ENCODE data around the gene ICE1. TPM values are rescaled to one million over a fixed set of nuclear protein-coding genes. Genes with fewer than 3 reads are reported as not detected.
"Not testable (repeated sequence)": the region's sequence is repeated elsewhere in the genome, so short reads cannot be mapped to it uniquely, and the experiment has no call there.

The ICE1 gene
- total and polyA plus RNA-seq, 2 donors (not counting 1 experiment from before 2014, with no cell fraction given) = 6.5 to 39.7 TPM

GRCh38 chr5:5392504-5392903 lies 30.0 kb upstream of the ICE1 start:
- H3K4me2 ChIP-seq (replicated peaks; ENCODE audit: low read depth, low read length, poor library complexity, severe bottlenecking); CTCF ChIA-PET; H3K9ac ChIP-seq (ENCODE audit: low read length); ATAC-seq (ENCODE audit: low read depth); H3K27me3 ChIP-seq (replicated peaks in 1 of 4; ENCODE audit: control extremely low read depth in 1 of 4, control insufficient read depth in 3 of 4, insufficient read depth in 4 of 4, low read length in 3 of 4); H4K20me1 ChIP-seq (ENCODE audit: control insufficient read depth, insufficient read depth, low read length, poor library complexity, severe bottlenecking); H3K4me1 Mint-ChIP-seq; H3K4me3 Mint-ChIP-seq; POLR2A ChIA-PET; H3K9me3 Mint-ChIP-seq (ENCODE audit: insufficient read depth); H2AFZ ChIP-seq (ENCODE audit: insufficient read depth, low read depth, low read length, poor library complexity, severe bottlenecking); DNase-seq; H3K4me1 ChIP-seq (ENCODE audit: control insufficient read depth in 2 of 2, insufficient read depth in 2 of 2, low read length in 2 of 2); H3K27ac Mint-ChIP-seq; intact Hi-C loops (cut with micrococcal nuclease); H3K4me3 ChIP-seq (ENCODE audit: control extremely low read depth in 1 of 5, extremely low read depth in 1 of 5, insufficient read depth in 1 of 5, low read depth in 2 of 5, low read length in 4 of 5); H3K9me3 ChIP-seq (ENCODE audit: control extremely low read depth in 1 of 3, control insufficient read depth in 2 of 3, insufficient read depth in 1 of 3, low read length in 2 of 3); H3K27me3 Mint-ChIP-seq; H3K36me3 ChIP-seq (replicated peaks in 1 of 2; ENCODE audit: control extremely low read depth in 1 of 2, control insufficient read depth in 1 of 2, extremely low read depth in 1 of 2, insufficient read depth in 2 of 2, low read length in 1 of 2); H3K79me2 ChIP-seq (ENCODE audit: control insufficient read depth, insufficient read depth, low read length); H3K27ac ChIP-seq (ENCODE audit: low read length in 2 of 2): not testable (repeated sequence)
- 100% methylated on average over 1 of the region's 2 CpGs for WGBS (ENCODE audit: insufficient coverage)

GRCh38 chr5:5394384-5394986 lies 28.0 kb upstream of the ICE1 start:
- H3K79me2 ChIP-seq (ENCODE audit: control insufficient read depth, insufficient read depth, low read length); ATAC-seq (ENCODE audit: low read depth); H3K4me1 Mint-ChIP-seq; H3K4me1 ChIP-seq (ENCODE audit: control insufficient read depth in 2 of 2, insufficient read depth in 2 of 2, low read length in 2 of 2); H3K27ac ChIP-seq (ENCODE audit: low read length in 2 of 2); H3K27ac Mint-ChIP-seq; H3K36me3 ChIP-seq (replicated peaks in 1 of 2; ENCODE audit: control extremely low read depth in 1 of 2, control insufficient read depth in 1 of 2, extremely low read depth in 1 of 2, insufficient read depth in 2 of 2, low read length in 1 of 2); H3K4me2 ChIP-seq (replicated peaks; ENCODE audit: low read depth, low read length, poor library complexity, severe bottlenecking); H3K4me3 ChIP-seq (ENCODE audit: control extremely low read depth in 1 of 5, extremely low read depth in 1 of 5, insufficient read depth in 1 of 5, low read depth in 2 of 5, low read length in 4 of 5); POLR2A ChIA-PET; DNase-seq; H2AFZ ChIP-seq (ENCODE audit: insufficient read depth, low read depth, low read length, poor library complexity, severe bottlenecking); H3K9ac ChIP-seq (ENCODE audit: low read length); intact Hi-C loops (cut with micrococcal nuclease); CTCF ChIA-PET; H3K9me3 Mint-ChIP-seq (ENCODE audit: insufficient read depth); H4K20me1 ChIP-seq (ENCODE audit: control insufficient read depth, insufficient read depth, low read length, poor library complexity, severe bottlenecking); H3K27me3 Mint-ChIP-seq; H3K9me3 ChIP-seq (ENCODE audit: control extremely low read depth in 1 of 3, control insufficient read depth in 2 of 3, insufficient read depth in 1 of 3, low read length in 2 of 3); H3K27me3 ChIP-seq (replicated peaks in 1 of 4; ENCODE audit: control extremely low read depth in 1 of 4, control insufficient read depth in 3 of 4, insufficient read depth in 4 of 4, low read length in 3 of 4); H3K4me3 Mint-ChIP-seq: not testable (repeated sequence)
- no CpG with 5 or more reads among the region's 6 CpGs for WGBS (ENCODE audit: insufficient coverage)

- ATAC-seq (ENCODE audit: low read depth); POLR2A ChIA-PET; H3K27ac Mint-ChIP-seq; H3K9ac ChIP-seq (ENCODE audit: low read length); H3K79me2 ChIP-seq (ENCODE audit: control insufficient read depth, insufficient read depth, low read length); H3K9me3 Mint-ChIP-seq (ENCODE audit: insufficient read depth); H3K4me1 ChIP-seq (ENCODE audit: control insufficient read depth in 2 of 2, insufficient read depth in 2 of 2, low read length in 2 of 2); CTCF ChIA-PET; H3K36me3 ChIP-seq (replicated peaks in 1 of 2; ENCODE audit: control extremely low read depth in 1 of 2, control insufficient read depth in 1 of 2, extremely low read depth in 1 of 2, insufficient read depth in 2 of 2, low read length in 1 of 2); H3K27me3 ChIP-seq (replicated peaks in 1 of 4; ENCODE audit: control extremely low read depth in 1 of 4, control insufficient read depth in 3 of 4, insufficient read depth in 4 of 4, low read length in 3 of 4); H3K4me3 ChIP-seq (ENCODE audit: control extremely low read depth in 1 of 5, extremely low read depth in 1 of 5, insufficient read depth in 1 of 5, low read depth in 2 of 5, low read length in 4 of 5); H3K4me2 ChIP-seq (replicated peaks; ENCODE audit: low read depth, low read length, poor library complexity, severe bottlenecking); H3K27ac ChIP-seq (ENCODE audit: low read length in 2 of 2); H3K4me3 Mint-ChIP-seq; intact Hi-C loops (cut with micrococcal nuclease); H4K20me1 ChIP-seq (ENCODE audit: control insufficient read depth, insufficient read depth, low read length, poor library complexity, severe bottlenecking); DNase-seq; H2AFZ ChIP-seq (ENCODE audit: insufficient read depth, low read depth, low read length, poor library complexity, severe bottlenecking); H3K27me3 Mint-ChIP-seq; H3K4me1 Mint-ChIP-seq: not testable (repeated sequence)
- H3K9me3 ChIP-seq (ENCODE audit: control extremely low read depth in 1 of 3, control insufficient read depth in 2 of 3, insufficient read depth in 1 of 3, low read length in 2 of 3) = peaks cover 0 to 12% (median 0%) of the 10 kb centered on the region in 3 donors
- WGBS (ENCODE audit: insufficient coverage) = no CpG with 5 or more reads among the region's 8 CpGs
These were observed 27.4 kb upstream of the ICE1 start for GRCh38 chr5:5395093-5395492.

All from B cell (primary cell).